LNCAP (cell line): ENCODE data around the gene TRAF2.

Experiments
- CTCF ChIP-seq: fragments of 450-650 bp; IDR thresholded peaks from 2 replicates; pipeline ENCODE4 v1.5.1; 2017; ENCODE audit warnings: mild to moderate bottlenecking

Gene TRAF2

GRCh38 chr9:136917902-136918301 is 31.6 kb downstream of the TRAF2 start:
- no peak for TF ChIP-seq CTCF

GRCh38 chr9:136920069-136920468 is 33.8 kb downstream of the TRAF2 start:
- no peak for TF ChIP-seq CTCF

- no peak for TF ChIP-seq CTCF
Measured at GRCh38 chr9:136920734-136921231, 34.5 kb downstream of the TRAF2 start.

GRCh38 chr9:136921307-136921706 is 35.0 kb downstream of the TRAF2 start:
- TF ChIP-seq CTCF: no peak

- no peak for TF ChIP-seq CTCF
Measured at GRCh38 chr9:136921718-136922117, 35.4 kb downstream of the TRAF2 start.

GRCh38 chr9:136922540-136922939 is 36.2 kb downstream of the TRAF2 start:
- no peak for TF ChIP-seq CTCF

GRCh38 chr9:136923881-136924280 is 37.6 kb downstream of the TRAF2 start:
- TF ChIP-seq CTCF: no peak
